ENCODE results near the gene CHCHD1.
"Not testable (repeated sequence)": the region's sequence is repeated elsewhere in the genome, so short reads cannot be mapped to it uniquely, and the experiment has no call there.

Gene CHCHD1

DNA sequence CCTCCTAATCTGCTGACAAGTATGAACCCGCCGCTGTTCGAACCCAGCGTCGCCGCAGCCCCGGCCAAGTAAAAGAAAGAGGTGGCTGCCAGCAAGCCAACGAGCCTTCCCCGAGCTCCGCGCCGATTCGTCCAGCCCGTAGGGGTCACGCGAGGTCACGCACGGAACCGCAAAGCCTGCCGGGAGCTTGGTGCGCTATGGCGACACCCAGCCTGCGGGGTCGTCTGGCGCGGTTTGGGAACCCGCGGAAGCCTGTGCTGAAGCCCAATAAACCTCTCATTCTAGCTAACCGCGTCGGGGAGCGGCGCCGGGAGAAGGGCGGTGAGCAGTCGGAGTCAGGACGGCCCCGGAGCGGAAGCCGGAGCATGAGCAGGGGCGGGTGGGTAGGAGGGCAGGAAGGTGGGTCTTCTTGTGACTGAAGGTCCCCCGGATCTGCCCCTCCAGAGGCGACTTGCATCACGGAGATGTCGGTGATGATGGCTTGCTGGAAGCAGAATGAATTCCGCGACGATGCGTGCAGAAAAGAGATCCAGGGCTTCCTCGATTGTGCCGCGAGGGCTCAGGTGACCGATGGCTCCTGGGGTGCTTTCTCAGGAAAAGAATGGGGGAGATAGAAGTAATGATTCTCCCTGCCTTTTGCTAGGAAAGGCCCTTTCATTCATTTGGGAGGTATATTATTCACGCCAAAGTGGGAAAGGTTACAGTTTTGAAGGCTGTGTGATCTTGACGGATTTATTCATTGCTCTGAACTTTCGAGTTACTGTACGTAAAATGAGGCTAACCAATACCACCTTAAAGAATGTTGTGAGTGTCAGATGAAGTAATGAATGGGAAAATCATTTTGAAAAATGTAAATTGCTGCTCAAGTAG is at the start of gene CHCHD1:
Gene CHCHD1 (plus strand): TSS at position 170 of the 870 bp plus-strand sequence. CDS start 28 bp downstream, at position 198.
- peak; percentile 86 to 88 for DNase-seq

GRCh38 chr10:73732426-73732825 is 49.4 kb upstream of the CHCHD1 start:
- DNase-seq: no peak

DNA sequence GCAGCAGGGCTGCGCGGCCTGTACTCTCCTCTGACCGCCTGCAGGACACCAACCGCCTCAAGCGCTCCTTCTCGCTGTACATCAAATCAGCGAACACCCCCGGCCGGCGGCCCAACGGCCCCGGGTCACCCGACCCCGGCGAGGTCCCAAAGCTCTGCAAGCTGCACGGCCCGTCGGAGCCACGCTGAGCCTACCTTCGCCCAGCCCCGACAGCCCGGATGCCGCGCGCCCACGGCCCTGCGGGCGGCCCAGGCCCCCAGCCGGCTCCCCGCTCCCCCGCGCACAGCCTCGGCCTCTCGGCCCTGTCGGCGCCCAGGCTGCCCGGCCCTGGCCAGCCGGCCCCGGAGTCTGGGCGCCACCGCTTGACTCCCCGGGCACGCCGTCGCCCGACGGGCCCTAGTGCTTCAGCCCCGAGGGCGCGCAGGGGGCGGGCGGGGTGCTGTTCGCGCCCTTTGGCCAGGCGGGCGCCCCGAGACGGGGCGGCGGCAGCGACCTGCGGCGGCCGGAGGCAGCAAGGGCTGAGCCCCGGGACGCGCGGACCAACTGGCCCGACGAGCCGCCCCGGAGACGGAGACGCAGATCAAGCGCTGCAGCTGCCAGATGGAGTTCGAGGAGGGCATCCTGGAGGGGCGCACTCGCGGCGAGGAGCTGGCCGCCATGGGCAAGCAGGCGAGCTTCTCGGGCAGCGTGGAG is 48.8 kb upstream of the CHCHD1 start:
- DNase-seq: no peak

GRCh38 chr10:73734028-73734720 is 47.7 kb upstream of the CHCHD1 start:
- no peak for DNase-seq

GRCh38 chr10:73734796-73735305 is 47.0 kb upstream of the CHCHD1 start:
- DNase-seq: no peak

DNA sequence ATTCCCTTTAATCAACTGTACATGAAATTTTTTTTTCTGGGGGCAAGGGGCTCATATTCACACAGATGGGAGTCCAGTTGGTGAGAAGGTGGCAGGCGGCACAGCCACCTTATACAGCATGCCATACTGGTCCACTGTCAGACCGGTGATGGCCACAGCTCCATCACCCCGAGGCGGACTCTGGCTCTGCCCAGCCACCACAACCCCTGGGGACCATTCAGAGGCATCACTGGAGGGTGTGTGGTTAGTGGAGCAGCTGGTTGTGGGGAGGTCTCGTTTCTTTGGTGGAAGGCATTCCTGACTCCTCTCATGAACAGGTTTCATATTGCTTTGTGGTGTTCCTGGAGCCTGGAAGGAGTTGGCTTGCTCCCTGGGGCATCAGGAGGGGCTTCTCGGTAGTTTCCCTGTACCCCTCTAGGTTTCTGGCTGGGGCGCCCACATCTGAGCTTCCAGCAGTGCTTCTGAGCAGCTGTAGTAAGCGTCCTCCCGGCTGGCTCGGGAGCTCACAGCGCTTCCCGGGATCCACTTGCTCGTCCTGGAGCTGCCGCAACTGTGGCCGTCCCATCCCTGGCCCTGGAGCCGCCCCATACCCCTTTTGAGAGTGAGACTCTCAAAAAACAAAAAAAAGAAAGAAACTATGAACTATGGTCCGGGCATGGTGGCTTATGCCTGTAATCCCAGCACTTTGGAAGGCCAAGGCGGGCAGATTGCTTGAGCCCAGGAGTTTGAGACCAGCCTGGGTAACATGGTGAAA is 41.2 kb upstream of the CHCHD1 start:
- DNase-seq: not testable (repeated sequence)

DNA sequence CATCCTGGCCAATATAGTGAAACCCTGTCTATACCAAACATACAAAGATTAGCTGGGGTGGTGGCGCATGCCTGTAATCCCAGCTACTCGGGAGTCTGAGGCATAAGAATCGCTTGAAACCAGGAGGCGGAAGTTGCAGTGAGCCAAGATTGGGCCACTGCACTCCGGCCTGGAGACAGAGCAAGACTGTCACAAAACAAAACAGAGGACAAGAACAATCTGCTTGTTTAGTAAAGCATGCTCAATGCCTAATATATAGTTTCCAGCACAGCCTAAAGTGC is 39.5 kb upstream of the CHCHD1 start:
- DNase-seq: no peak

DNA sequence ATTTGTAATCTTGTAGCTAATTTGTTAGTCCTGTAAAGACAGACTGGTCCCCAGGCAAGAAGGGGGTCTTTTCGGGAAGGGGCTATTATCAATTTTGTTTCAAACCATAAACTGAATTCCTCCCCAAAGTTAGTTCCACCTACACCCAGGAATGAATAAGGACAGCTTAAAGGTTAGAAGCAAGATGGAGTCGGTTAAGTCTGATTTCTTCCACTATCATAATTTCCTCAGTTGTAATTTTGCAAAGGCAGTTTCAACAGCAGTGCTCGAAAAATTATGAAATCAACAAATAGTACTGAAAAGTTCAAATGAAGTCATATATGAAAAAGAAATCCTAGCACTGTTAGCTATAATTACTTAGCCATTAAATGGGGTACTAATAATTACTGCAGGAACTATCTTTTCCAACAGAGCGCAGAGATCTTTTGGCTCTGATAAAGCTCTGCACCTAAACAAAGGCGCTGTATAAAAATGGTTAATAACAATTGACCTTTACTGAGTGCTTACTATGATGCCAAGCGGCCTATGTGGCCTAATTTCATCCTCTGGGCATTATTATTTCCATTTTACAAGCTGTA is 38.4 kb upstream of the CHCHD1 start:
- DNase-seq: no peak

GRCh38 chr10:73743905-73744663 is 37.8 kb upstream of the CHCHD1 start, which contains the start of gene SEC24C:
SEC24C (plus strand) TSS chr10:73744372; CDS start chr10:73746833, 2,461 bp downstream.
- DNase-seq: peak; percentile 96

DNA sequence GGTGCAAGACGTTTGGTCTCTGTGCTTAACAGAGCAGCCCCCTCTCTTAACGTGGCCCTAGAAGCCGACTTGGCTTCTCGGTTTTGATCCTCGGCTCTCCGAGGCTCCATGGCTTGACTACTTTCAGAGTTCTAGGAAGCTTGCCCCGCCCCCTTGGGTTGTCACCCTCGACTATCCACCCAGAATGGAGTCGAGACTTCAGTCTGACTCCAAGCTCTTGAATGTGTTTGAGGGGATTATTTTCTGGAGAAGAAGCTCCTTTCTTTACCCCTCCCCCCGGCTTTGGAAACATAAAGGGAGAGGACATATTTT is 37.2 kb upstream of the CHCHD1 start:
- peak; percentile 56 to 57 for DNase-seq

DNA sequence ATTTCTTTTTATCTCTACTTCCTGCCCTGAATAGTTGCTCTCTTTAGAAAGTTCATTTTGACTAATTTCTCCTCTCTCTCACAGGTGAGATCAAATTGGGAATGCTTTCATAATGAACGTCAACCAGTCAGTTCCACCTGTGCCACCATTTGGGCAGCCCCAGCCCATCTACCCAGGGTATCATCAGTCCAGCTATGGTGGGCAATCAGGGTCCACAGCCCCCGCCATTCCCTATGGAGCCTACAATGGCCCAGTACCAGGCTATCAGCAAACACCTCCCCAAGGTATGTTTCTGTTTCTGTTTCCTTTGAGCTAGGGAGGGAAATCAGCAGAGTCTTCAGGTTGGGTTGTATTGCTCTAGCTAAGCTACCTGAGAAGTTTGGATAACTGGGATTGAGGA is 35.1 kb upstream of the CHCHD1 start:
- no peak for DNase-seq

GRCh38 chr10:73750819-73751218 is 31.0 kb upstream of the CHCHD1 start:
- no peak for DNase-seq

GRCh38 chr10:73756183-73756582 is 25.7 kb upstream of the CHCHD1 start:
- no peak for DNase-seq

GRCh38 chr10:73758704-73759511 is 22.9 kb upstream of the CHCHD1 start:
- peak; percentile 15 to 40 for DNase-seq

- peak; percentile 79 to 85 for DNase-seq
These were observed 22.2 kb upstream of the CHCHD1 start for GRCh38 chr10:73759512-73760115.

DNA sequence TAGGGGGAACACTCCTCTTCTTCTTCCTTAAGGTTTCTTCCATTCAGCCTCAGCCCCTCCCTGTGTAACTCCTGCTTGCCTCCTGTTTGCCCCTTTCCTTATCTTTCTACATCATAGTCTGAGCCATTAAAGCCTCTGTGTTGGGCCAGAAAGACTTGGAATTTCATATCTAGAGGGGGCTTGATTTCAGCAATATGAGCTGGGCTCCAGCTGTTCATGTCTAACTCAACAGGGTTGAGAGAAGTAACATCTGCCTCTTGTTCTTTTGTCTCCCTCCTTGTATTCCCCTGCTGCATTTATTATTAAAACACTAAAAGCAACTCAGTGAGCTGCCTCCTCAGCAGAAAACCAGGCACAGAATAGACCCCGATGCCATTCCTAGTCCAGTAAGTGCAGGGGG is 20.1 kb upstream of the CHCHD1 start:
- DNase-seq: no peak

- DNase-seq: no peak
These were observed 18.9 kb upstream of the CHCHD1 start for GRCh38 chr10:73762915-73763314.

- peak; percentile 41 to 71 for DNase-seq
These were observed 18.5 kb upstream of the CHCHD1 start for GRCh38 chr10:73763343-73763742.

DNA sequence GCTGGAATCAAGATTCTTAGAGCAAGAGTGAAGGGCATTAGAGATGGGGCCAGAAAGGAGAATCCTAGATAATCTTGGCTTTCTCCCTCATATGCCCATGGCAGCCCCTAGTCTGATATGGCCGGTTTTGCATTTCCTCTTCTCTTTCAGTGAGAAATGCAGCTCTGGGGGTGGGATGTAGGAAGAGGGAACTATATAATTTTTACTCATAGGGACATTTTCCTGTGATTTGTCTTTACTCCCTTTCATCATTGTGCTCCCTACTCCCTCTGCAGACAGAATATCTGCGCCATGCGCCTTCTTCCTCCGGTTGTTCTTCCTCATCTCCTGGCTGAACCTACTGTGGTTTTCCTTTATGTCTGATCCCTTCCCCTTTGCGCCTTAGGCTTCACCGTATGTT is 16.8 kb upstream of the CHCHD1 start:
- DNase-seq: no peak

GRCh38 chr10:73768881-73769280 is 13.0 kb upstream of the CHCHD1 start:
- peak; percentile 66 to 73 for DNase-seq

Data from CD4-positive, alpha-beta T cell treated with Interleukin-4 for 1 hour (primary cell).